GM12878 (cell line): Measurements from ENCODE around the gene LAT. TPM values are rescaled to one million over a fixed set of nuclear protein-coding genes. Genes with fewer than 3 reads are reported as not detected.

ENCODE experiments used
- ATAC-seq: fragments of 200-7000 bp; cut with Tn5 transposase; 3 replicates; pipeline ENCODE4 v1.9.1; 2020; ENCODE audit warnings: mild to moderate bottlenecking, moderate library complexity
- Bru-seq: library from RNA; stranded (reverse); fragments of 400-500 nt; gene quantifications from one replicate; lab custom pipeline; 2021; lab: Mats Ljungman, UMichigan
- BruChase-seq, 2 experiments: library from RNA; stranded (reverse); fragments of 400-500 nt; gene quantifications; one replicate each; lab custom pipeline; 2021; lab: Mats Ljungman, UMichigan
- BruUV-seq: library from RNA; stranded (reverse); fragments of 400-500 nt; replicated peaks from 2 replicates; lab custom pipeline; 2021; lab: Mats Ljungman, UMichigan
- CTCF ChIA-PET: fragments of 300-600 bp; sonication (Branson Sonifier 250); formaldehyde crosslinking; extraction: SDS; loops from one replicate; lab custom pipeline; 2021; ENCODE audit warnings: inconsistent platforms; lab: Yijun Ruan, JAX
- POLR2A ChIA-PET: fragments of 350-600 bp; formaldehyde crosslinking; extraction: SDS; loops from one replicate; lab custom pipeline; 2021; ENCODE audit warnings: inconsistent platforms; lab: Charles Lee
- RAD21 ChIA-PET: fragments of 300-600 bp; sonication (Branson Sonifier 250); formaldehyde crosslinking; loops from one replicate; lab custom pipeline; 2023; ENCODE audit warnings: antibody characterized with exemption; ENCODE audit not compliant: unreplicated experiment; lab: Charles Lee
- SMC1A ChIA-PET: fragments of 300-600 bp; sonication (Branson Sonifier 250); formaldehyde crosslinking; loops from one replicate; lab custom pipeline; 2023; ENCODE audit not compliant: unreplicated experiment, uncharacterized antibody; lab: Charles Lee
- DNase-seq: peaks from one replicate; pipeline ENCODE4 v3.0.0-alpha.2; 2011; ENCODE audit warnings: low read depth, low spot score
- FAIRE-seq: peaks from 3 replicates; lab custom pipeline; 2011; peaks lifted over from hg19 to GRCh38; lab: Jason Lieb, UNC
- H2AFZ ChIP-seq: 2 replicates; pipeline ENCODE4 v1.6.0; 2011; ENCODE audit warnings: low read depth, low read length, control low read depth; ENCODE audit not compliant: control insufficient read depth
- H3K27ac ChIP-seq: 2 replicates; pipeline ENCODE4 v1.5.1; 2011; ENCODE audit warnings: control low read depth; ENCODE audit not compliant: control insufficient read depth, insufficient read depth
- H3K27me3 ChIP-seq, 2 experiments: replicated peaks in 1 of 2; 2 replicates each; pipeline versions ENCODE4 v1.6.0 to v1.6.1; 2011; ENCODE audit warnings: low read length in 1 of 2; ENCODE audit not compliant: control insufficient read depth in 2 of 2, insufficient read depth in 2 of 2
- H3K36me3 ChIP-seq, 2 experiments: 2 replicates each; pipeline ENCODE4 v1.5.1; 2011; ENCODE audit warnings: low read length in 1 of 2; ENCODE audit not compliant: control insufficient read depth in 2 of 2, insufficient read depth in 2 of 2
- H3K4me1 ChIP-seq: 2 replicates; pipeline ENCODE4 v1.6.1; 2011; ENCODE audit warnings: mild to moderate bottlenecking, low read length, moderate library complexity, mixed read lengths; ENCODE audit not compliant: control insufficient read depth, insufficient read depth
- H3K4me2 ChIP-seq: 2 replicates; pipeline ENCODE4 v1.6.0; 2011; ENCODE audit warnings: control low read depth; ENCODE audit not compliant: control insufficient read depth, insufficient read depth
- H3K4me3 ChIP-seq: fragments of 200-600 bp; sonication (generic); 2 replicates; pipeline ENCODE4 v1.5.1; 2016
- H3K79me2 ChIP-seq: 2 replicates; pipeline ENCODE4 v1.6.0; 2011; ENCODE audit warnings: low read length; ENCODE audit not compliant: control insufficient read depth, insufficient read depth
- H3K9ac ChIP-seq: 2 replicates; pipeline ENCODE4 v1.8.0; 2011; ENCODE audit warnings: low read length, control low read depth, mixed read lengths; ENCODE audit not compliant: control insufficient read depth, insufficient read depth
- H3K9me3 ChIP-seq: replicated peaks from 3 replicates; pipeline ENCODE4 v1.5.1; 2011; ENCODE audit warnings: mild to moderate bottlenecking, low read length; ENCODE audit not compliant: control insufficient read depth, insufficient read depth
- H4K20me1 ChIP-seq: 2 replicates; pipeline ENCODE4 v1.6.0; 2011; ENCODE audit not compliant: control insufficient read depth, insufficient read depth
- CHD1 ChIP-seq: IDR thresholded peaks from 2 replicates; pipeline ENCODE4 v1.6.1; 2012; ENCODE audit warnings: low read depth, low read length, improper control_type of control experiment
- DPF2 ChIP-seq: fragments of 450-650 bp; IDR thresholded peaks from 2 replicates; pipeline ENCODE4 v1.6.1; 2017; ENCODE audit warnings: mild to moderate bottlenecking
- HDAC2 ChIP-seq: fragments of 200-600 bp; sonication (generic); IDR thresholded peaks from 2 replicates; pipeline ENCODE4 v1.6.1; 2017
- HSF1 ChIP-seq: fragments of 150-350 bp; IDR thresholded peaks from 2 replicates; pipeline ENCODE4 v1.6.1; 2014; ENCODE audit warnings: mild to moderate bottlenecking, low read depth, low read length
- IKZF1 ChIP-seq: fragments of 450-650 bp; conservative IDR thresholded peaks from 2 replicates; pipeline ENCODE4 v1.6.1; 2017; ENCODE audit warnings: antibody characterized with exemption, mild to moderate bottlenecking
- IKZF2 ChIP-seq, 2 experiments: fragments of 450-650 bp; IDR thresholded peaks; 2 replicates each; pipeline ENCODE4 v1.6.1; 2017; ENCODE audit warnings: mild to moderate bottlenecking in 2 of 2, moderate library complexity in 2 of 2
- MTA2 ChIP-seq: fragments of 450-650 bp; IDR thresholded peaks from 2 replicates; pipeline ENCODE4 v1.6.1; 2016; ENCODE audit warnings: low read depth, mild to moderate bottlenecking, moderate library complexity
- MYC ChIP-seq: IDR thresholded peaks from 2 replicates; pipeline ENCODE4 v1.6.1; 2011; ENCODE audit warnings: mild to moderate bottlenecking, low read length, moderate library complexity, inconsistent platforms; ENCODE audit not compliant: insufficient read depth, insufficient replicate concordance, insufficient read length, severe bottlenecking
- NFIC ChIP-seq: IDR thresholded peaks from 2 replicates; pipeline ENCODE4 v1.6.1; 2012; ENCODE audit warnings: low read depth, mild to moderate bottlenecking, inconsistent platforms, low read length, moderate library complexity
- PML ChIP-seq: IDR thresholded peaks from 2 replicates; pipeline ENCODE4 v1.6.1; 2012; ENCODE audit warnings: low read length, inconsistent platforms
- POU2F2 ChIP-seq: IDR thresholded peaks from 3 replicates; pipeline ENCODE4 v1.6.1; 2011; ENCODE audit warnings: low read depth, mild to moderate bottlenecking, low read length, borderline replicate concordance
- STAT1 ChIP-seq: fragments of 450-650 bp; conservative IDR thresholded peaks from 2 replicates; pipeline ENCODE4 v1.6.1; 2014; ENCODE audit warnings: antibody characterized with exemption, mild to moderate bottlenecking
- TCF3 ChIP-seq: IDR thresholded peaks from 2 replicates; pipeline ENCODE4 v1.6.1; 2012; ENCODE audit warnings: low read depth, mild to moderate bottlenecking, low read length, borderline replicate concordance; ENCODE audit not compliant: insufficient read depth
- WGBS: methylation state at CpG from one replicate; pipeline ENCODE4 v1.1.6; 2016; ENCODE audit warnings: low lambda C conversion rate; ENCODE audit not compliant: insufficient replicate concordance, insufficient coverage; ENCODE audit errors: missing lambda C conversion rate; 5-methylcytosine and 5-hydroxymethylcytosine counted together
- in situ Hi-C: fragments of 300-500 bp; cut with MboI; formaldehyde crosslinking; loops from 9 replicates; pipeline ENCODE4 v1.14.3; 2018; ENCODE audit warnings: mixed read lengths
- intact Hi-C: fragments of 100-400 bp; cut with micrococcal nuclease; formaldehyde crosslinking; loops from one replicate; pipeline ENCODE4 v1.14.2; 2022; ENCODE audit not compliant: unreplicated experiment
- long read RNA-seq, 2 experiments: library from polyadenylated mRNA; unstranded; transcript quantifications; one replicate each; pipeline ENCODE4 v2.0.0, GENCODE V29; 2019 to 2020
- polyA minus RNA-seq, 3 experiments: library from RNA; depleted of rRNA, polyadenylated mRNA; stranded (reverse); fragments of >200 nt; gene quantifications; 2 replicates each; pipeline ENCODE4 v1.2.3, GENCODE V29; 2011
- polyA plus RNA-seq, 11 experiments: library from polyadenylated mRNA; depleted of rRNA in 4 of 11; unstranded in 6 of 11; stranded (reverse) in 5 of 11; fragments of >200 nt; fragmentation: Nextera tagmentation in 4 of 11; fragmentation: Illumina TruSeq in 1 of 11; extraction: Ambion mirVana in 4 of 11; extraction: Trizol in 1 of 11; gene quantifications; 1 replicate in 1 of 11; 2 replicates in 10 of 11; pipeline versions ENCODE4 v1.2.1 to v1.2.3, GENCODE V29; 2011 to 2016; ENCODE audit warnings: inconsistent platforms in 2 of 11, missing spikeins in 2 of 11, low read depth in 1 of 11
- total RNA-seq, 4 experiments: library from RNA; depleted of rRNA in 3 of 4; stranded (reverse); fragments of >200 nt in 3 of 4; fragmentation: Illumina TruSeq in 1 of 4; extraction: Trizol in 1 of 4; gene quantifications; 2 replicates each; pipeline versions ENCODE4 v1.2.1 to v1.2.3, GENCODE V29; 2013 to 2021
- TF ChIP-seq, protein P1 (sequence below): fragments of 450-650 bp; IDR thresholded peaks from 2 replicates; pipeline ENCODE4 v1.6.1; 2017; ENCODE audit warnings: mild to moderate bottlenecking, moderate library complexity

The LAT gene, protein sequence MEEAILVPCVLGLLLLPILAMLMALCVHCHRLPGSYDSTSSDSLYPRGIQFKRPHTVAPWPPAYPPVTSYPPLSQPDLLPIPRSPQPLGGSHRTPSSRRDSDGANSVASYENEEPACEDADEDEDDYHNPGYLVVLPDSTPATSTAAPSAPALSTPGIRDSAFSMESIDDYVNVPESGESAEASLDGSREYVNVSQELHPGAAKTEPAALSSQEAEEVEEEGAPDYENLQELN
- 3.0 and 4.0 TPM in 2 replicates for total RNA-seq (2013; cell fraction: nucleolus; rRNA removed)
- 1.7 and 2.0 TPM in 2 replicates for total RNA-seq (2014; rRNA removed)
- 2.0 and 2.2 TPM in 2 replicates for total RNA-seq (2014; rRNA removed; fragmentation: Illumina TruSeq; extraction: Trizol)
- total RNA-seq (2021), result 4.0 and 6.9 TPM in 2 replicates
- 0.64 TPM for polyA plus RNA-seq (2011; ENCODE audit: low read depth)
- 3.3 and 5.3 TPM in 2 replicates for polyA plus RNA-seq (2011; rRNA removed)
- 11.4 and 12.2 TPM in 2 replicates for polyA plus RNA-seq (2011; cell fraction: cytosol; rRNA removed)
- polyA plus RNA-seq (2011; cell fraction: nucleus; rRNA removed), result 51.2 and 52.4 TPM in 2 replicates
- 2.5 and 3.3 TPM in 2 replicates for polyA plus RNA-seq (2012)
- polyA plus RNA-seq (2014; fragmentation: Illumina TruSeq; extraction: Trizol), result 1.6 and 2.0 TPM in 2 replicates
- 1 to 10 TPM in 1 of 2 experiments, under 1 TPM in 1; 0.39 to 1.2 TPM for polyA plus RNA-seq (2014; fragmentation: Nextera tagmentation; extraction: Ambion mirVana)
- polyA plus RNA-seq (2014; rRNA removed), result 4.5 and 8.0 TPM in 2 replicates
- 1 to 10 TPM; 1.7 to 4.0 TPM for polyA plus RNA-seq (2016; fragmentation: Nextera tagmentation; extraction: Ambion mirVana)
- 8.0 and 8.8 TPM in 2 replicates for polyA minus RNA-seq (2011; rRNA and poly(A)+ RNA removed)
- polyA minus RNA-seq (2011; cell fraction: cytosol; rRNA and poly(A)+ RNA removed), result 4.1 and 4.5 TPM in 2 replicates
- polyA minus RNA-seq (2011; cell fraction: nucleus; rRNA and poly(A)+ RNA removed), result 9.7 and 14.4 TPM in 2 replicates
- percentile 43 among the genes with signal in this experiment for Bru-seq, nascent RNA
- BruChase-seq, experiment 1, labeled RNA remaining after a 6-hour chase, result percentile 43 among the genes with signal in this experiment
- percentile 58 among the genes with signal in this experiment for BruChase-seq, experiment 2, labeled RNA remaining after a 2-hour chase
- long read RNA-seq, experiment 1, partial matches to known transcripts, result 0 of 6 reads
- long read RNA-seq, experiment 1, other reads (novel, unspliced or antisense), result 2 of 6 reads
- long read RNA-seq, experiment 2, partial matches to known transcripts, result 1 of 2 reads
- long read RNA-seq, experiment 2, other reads (novel, unspliced or antisense), result 0 of 2 reads

DNA sequence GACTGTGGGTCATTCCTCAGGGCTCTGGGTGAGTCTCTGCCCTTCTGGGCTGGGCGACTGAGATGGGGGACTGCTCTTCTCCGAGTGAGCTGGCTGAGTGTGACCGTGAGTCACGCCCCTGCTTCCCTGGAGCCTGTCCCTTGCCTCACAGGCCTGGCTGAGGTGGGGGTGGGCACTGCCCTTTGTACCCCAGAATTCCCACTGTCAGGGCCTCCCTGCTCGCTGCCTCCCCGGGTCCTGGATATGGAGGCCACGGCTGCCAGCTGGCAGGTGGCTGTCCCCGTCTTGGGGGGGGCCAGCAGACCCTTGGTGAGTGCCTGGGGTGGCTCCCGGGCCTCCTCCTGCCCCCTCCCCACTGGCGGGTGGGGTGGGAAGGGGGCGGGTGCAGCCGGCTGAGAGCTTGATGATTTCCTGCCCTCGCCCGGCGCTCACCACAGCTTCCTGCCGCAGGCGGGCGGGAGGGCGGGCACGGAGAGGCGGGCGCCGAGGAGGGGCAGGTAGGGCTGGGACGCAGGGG lies at the start of gene LAT:
Gene LAT (plus strand): TSS at position 434 of the 517 bp plus-strand sequence. CDS start 366 bp downstream, outside the sequence.
- H3K4me3 ChIP-seq, result no peak within 1 kb of the TSS
- H3K4me1 ChIP-seq, result peaks cover 12% of the 10 kb centered on the region
- CTCF ChIA-PET, result interaction anchor here (1.0 kb wide), 1 partner anchor 21 kb away, joined by 3 read pairs; no protein-coding TSS in a partner anchor
- SMC1A ChIA-PET, result interaction anchor here (0.6 to 1.4 kb wide), 3 partner anchors 31 to 36 kb away, joined by 3 read pairs; no protein-coding TSS in a partner anchor
- H3K36me3 ChIP-seq, result peaks cover 0 to 10% of the 10 kb centered on the region in 2 experiments; a peak in 3 of 4 replicates
- peak within 1 kb of the TSS; percentile 74 for H3K4me2 ChIP-seq
- no peak for FAIRE-seq
- no peaks in the 10 kb centered on the region for H4K20me1 ChIP-seq
- intact Hi-C loops (no loop called here), in situ Hi-C loops (no loop called here)
- RAD21 ChIA-PET, result interaction anchor here (0.5 to 1.8 kb wide), 5 partner anchors 11 to 940 kb away, joined by 3 to 10 read pairs (median 4); partner anchors contain the start of gene SPNS1
- H3K27me3 ChIP-seq, result no peaks in the 10 kb centered on the region
- WGBS, result 27% methylated on average over 14 of the region's 24 CpGs
- H2AFZ ChIP-seq, result peak within 1 kb of the TSS; percentile 68
- POLR2A ChIA-PET, result interaction anchor here (0.7 to 1.1 kb wide), 2 partner anchors 11 to 36 kb away, joined by 3 to 8 read pairs; no protein-coding TSS in a partner anchor
- peak; percentile 89 for ATAC-seq
- DNase-seq, result no peak
- H3K27ac ChIP-seq, result peak within 1 kb of the TSS; percentile 76
- no peaks in the 10 kb centered on the region; the same call in 2 of the 3 replicates for H3K9me3 ChIP-seq
- BruUV-seq, result no TSS peak
- H3K9ac ChIP-seq, result peak within 1 kb of the TSS; percentile 39; the same call in 1 of the 2 replicates
- H3K79me2 ChIP-seq, result no peaks in the 10 kb centered on the region
- TF ChIP-seq, protein P1, sequence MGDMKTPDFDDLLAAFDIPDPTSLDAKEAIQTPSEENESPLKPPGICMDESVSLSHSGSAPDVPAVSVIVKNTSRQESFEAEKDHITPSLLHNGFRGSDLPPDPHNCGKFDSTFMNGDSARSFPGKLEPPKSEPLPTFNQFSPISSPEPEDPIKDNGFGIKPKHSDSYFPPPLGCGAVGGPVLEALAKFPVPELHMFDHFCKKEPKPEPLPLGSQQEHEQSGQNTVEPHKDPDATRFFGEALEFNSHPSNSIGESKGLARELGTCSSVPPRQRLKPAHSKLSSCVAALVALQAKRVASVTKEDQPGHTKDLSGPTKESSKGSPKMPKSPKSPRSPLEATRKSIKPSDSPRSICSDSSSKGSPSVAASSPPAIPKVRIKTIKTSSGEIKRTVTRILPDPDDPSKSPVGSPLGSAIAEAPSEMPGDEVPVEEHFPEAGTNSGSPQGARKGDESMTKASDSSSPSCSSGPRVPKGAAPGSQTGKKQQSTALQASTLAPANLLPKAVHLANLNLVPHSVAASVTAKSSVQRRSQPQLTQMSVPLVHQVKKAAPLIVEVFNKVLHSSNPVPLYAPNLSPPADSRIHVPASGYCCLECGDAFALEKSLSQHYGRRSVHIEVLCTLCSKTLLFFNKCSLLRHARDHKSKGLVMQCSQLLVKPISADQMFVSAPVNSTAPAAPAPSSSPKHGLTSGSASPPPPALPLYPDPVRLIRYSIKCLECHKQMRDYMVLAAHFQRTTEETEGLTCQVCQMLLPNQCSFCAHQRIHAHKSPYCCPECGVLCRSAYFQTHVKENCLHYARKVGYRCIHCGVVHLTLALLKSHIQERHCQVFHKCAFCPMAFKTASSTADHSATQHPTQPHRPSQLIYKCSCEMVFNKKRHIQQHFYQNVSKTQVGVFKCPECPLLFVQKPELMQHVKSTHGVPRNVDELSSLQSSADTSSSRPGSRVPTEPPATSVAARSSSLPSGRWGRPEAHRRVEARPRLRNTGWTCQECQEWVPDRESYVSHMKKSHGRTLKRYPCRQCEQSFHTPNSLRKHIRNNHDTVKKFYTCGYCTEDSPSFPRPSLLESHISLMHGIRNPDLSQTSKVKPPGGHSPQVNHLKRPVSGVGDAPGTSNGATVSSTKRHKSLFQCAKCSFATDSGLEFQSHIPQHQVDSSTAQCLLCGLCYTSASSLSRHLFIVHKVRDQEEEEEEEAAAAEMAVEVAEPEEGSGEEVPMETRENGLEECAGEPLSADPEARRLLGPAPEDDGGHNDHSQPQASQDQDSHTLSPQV, result no peak
- TF ChIP-seq CHD1, result no peak
- peak; percentile 61; the same call in 1 of the 2 replicates for TF ChIP-seq DPF2
- peak; percentile 76 for TF ChIP-seq IKZF1
- no peak for TF ChIP-seq POU2F2
- no peak for TF ChIP-seq MTA2
- no peak for TF ChIP-seq NFIC
- no peak for TF ChIP-seq HSF1
- TF ChIP-seq STAT1, result no peak
- TF ChIP-seq TCF3, result no peak
- no peak for TF ChIP-seq PML
- TF ChIP-seq HDAC2, result no peak
- no peak for TF ChIP-seq MYC
- TF ChIP-seq IKZF2 (IDR thresholded peaks at IDR 0.05), result peak; percentile 24 to 26; a peak in 1 of 4 replicates
